Memory B cell (primary cell): ENCODE data around the gene RXYLT1.
"Not testable (repeated sequence)": the region's sequence is repeated elsewhere in the genome, so short reads cannot be mapped to it uniquely, and the experiment has no call there.

Source experiments
- ATAC-seq: fragments of 150-1000 bp; cut with Tn5 transposase; 2 replicates; pipeline ENCODE4 v1.10.0; 2021; ENCODE audit warnings: low read depth, mild to moderate bottlenecking, moderate library complexity
- DNase-seq, 2 donors: peaks; one replicate each; pipeline ENCODE4 v3.0.0; 2022; ENCODE audit warnings: low spot score in 2 of 2
- H3K27ac Mint-ChIP-seq: one replicate; pipeline ENCODE4 v1.8.0; 2022; ENCODE audit warnings: mild to moderate bottlenecking, moderate library complexity, mixed read lengths
- H3K27me3 Mint-ChIP-seq: one replicate; pipeline ENCODE4 v1.8.0; 2022; ENCODE audit warnings: mixed read lengths
- H3K36me3 Mint-ChIP-seq: one replicate; pipeline ENCODE4 v1.8.0; 2022; ENCODE audit warnings: mild to moderate bottlenecking, mixed read lengths
- H3K4me1 Mint-ChIP-seq: one replicate; pipeline ENCODE4 v1.8.0; 2022; ENCODE audit warnings: mixed read lengths
- H3K4me3 Mint-ChIP-seq: one replicate; pipeline ENCODE4 v1.8.0; 2022; ENCODE audit warnings: mild to moderate bottlenecking, moderate library complexity, mixed read lengths
- H3K9me3 Mint-ChIP-seq: one replicate; pipeline ENCODE4 v1.8.0; 2022; ENCODE audit warnings: mixed read lengths

RXYLT1 gene

DNA sequence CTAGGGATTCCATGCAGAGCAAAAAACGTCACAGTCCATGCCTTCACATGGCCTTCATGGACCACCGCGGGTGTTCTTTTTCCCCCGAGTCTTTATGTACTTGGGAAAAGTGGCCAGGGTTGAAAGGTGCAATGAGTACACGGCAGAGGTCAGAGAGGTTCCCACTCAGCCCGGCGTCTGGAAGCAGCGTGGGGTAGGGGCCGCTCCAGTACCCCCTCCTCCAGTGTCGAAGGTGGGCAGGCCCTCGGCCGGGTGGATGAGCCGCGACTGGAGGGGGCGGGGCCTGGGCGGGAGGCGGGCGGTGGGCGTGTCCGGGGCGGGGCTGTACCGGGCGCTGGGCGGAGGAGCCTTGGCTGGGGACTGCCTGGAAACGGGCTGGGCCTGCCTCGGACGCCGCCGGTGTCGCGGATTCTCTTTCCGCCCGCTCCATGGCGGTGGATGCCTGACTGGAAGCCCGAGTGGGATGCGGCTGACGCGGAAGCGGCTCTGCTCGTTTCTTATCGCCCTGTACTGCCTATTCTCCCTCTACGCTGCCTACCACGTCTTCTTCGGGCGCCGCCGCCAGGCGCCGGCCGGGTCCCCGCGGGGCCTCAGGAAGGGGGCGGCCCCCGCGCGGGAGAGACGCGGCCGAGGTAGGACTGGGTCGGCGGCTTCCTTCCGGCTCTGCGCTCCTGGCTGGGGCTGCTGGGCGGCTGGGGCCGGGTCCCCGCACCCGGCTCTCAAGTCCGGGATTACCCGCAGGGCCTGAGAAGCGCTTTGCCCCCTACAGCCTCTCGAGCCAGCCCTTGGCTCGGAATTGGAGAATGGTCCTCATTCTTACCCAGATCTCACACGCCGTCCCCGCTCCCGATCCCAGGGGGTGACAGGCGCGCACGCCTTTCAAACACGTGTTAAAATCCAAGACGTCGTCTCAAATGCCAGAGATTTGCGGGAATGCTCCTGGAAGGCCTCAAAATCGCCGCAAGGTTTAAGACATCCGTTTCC, at the start of gene RXYLT1:
TSS of gene RXYLT1 (plus strand) at position 412 of the 984 bp plus-strand sequence. CDS start at position 464, 52 bp downstream.
- no peaks in the 10 kb centered on the region for H3K27me3 Mint-ChIP-seq
- H3K9me3 Mint-ChIP-seq, result no peaks in the 10 kb centered on the region
- peak; percentile 90 for ATAC-seq
- H3K36me3 Mint-ChIP-seq, result peaks cover 14% of the 10 kb centered on the region
- DNase-seq, result peak; percentile 79 to 85
- H3K4me3 Mint-ChIP-seq, result peak within 1 kb of the TSS; percentile 98
- peaks cover 10% of the 10 kb centered on the region for H3K4me1 Mint-ChIP-seq
- H3K27ac Mint-ChIP-seq, result peak within 1 kb of the TSS; percentile 94

GRCh38 chr12:63732779-63733178, 46.9 kb upstream of the RXYLT1 start:
- not testable (repeated sequence) for H3K36me3 Mint-ChIP-seq, ATAC-seq

GRCh38 chr12:63733585-63733984, 46.1 kb upstream of the RXYLT1 start:
- H3K4me1 Mint-ChIP-seq, H3K36me3 Mint-ChIP-seq, H3K4me3 Mint-ChIP-seq, DNase-seq, H3K27me3 Mint-ChIP-seq, ATAC-seq, H3K9me3 Mint-ChIP-seq, H3K27ac Mint-ChIP-seq: not testable (repeated sequence)

More at GRCh38 chr12:63732779-63733178, 46.9 kb upstream of the RXYLT1 start:
- H3K4me3 Mint-ChIP-seq, DNase-seq, H3K27ac Mint-ChIP-seq, H3K27me3 Mint-ChIP-seq, H3K4me1 Mint-ChIP-seq, H3K9me3 Mint-ChIP-seq: not testable (repeated sequence)

- not testable (repeated sequence) for H3K9me3 Mint-ChIP-seq, H3K36me3 Mint-ChIP-seq, ATAC-seq, H3K4me1 Mint-ChIP-seq, H3K27ac Mint-ChIP-seq, DNase-seq, H3K4me3 Mint-ChIP-seq, H3K27me3 Mint-ChIP-seq
These were observed 39.2 kb upstream of the RXYLT1 start for GRCh38 chr12:63740551-63740950.

DNA sequence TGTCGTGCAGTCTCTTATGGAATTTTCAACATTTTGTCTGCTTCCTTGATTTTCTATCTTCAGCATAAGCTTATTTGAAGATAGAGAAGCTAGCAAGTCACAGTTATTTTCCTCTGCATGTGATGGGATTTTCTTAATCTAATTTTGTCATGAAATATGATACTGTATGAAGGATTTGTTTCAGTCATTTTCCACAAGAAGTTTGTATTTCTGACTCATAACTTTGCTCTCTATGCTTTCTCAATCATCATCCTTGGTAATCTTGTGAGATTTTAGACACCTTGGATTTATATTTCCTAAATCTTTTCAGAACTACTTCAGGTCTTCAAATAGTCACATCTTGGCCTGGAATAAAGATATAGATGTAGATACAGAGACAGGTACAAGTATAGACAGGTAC, 38.3 kb upstream of the RXYLT1 start:
- H3K4me1 Mint-ChIP-seq, H3K27ac Mint-ChIP-seq, H3K4me3 Mint-ChIP-seq, H3K9me3 Mint-ChIP-seq, ATAC-seq, H3K36me3 Mint-ChIP-seq, DNase-seq, H3K27me3 Mint-ChIP-seq: not testable (repeated sequence)

DNA sequence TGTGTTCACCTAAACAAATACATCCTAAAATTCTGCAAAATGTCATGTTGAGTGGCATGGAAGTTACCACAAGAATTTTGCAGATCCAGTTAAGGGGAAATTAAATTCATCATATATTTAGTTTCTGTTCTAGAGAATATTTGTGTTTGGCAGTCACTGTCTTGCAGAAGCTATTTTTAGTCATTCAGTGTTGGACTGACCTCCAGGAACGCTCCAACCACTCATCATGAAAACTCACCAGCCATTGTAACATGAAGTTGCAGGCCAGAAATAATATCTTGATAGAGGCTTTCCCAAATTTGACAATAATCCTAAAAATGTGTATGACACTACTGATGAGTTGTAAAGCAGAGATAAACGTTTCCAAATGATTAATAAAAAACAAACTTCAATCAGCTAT, 35.6 kb upstream of the RXYLT1 start:
- not testable (repeated sequence) for H3K4me3 Mint-ChIP-seq, H3K27me3 Mint-ChIP-seq, H3K36me3 Mint-ChIP-seq, H3K4me1 Mint-ChIP-seq, H3K9me3 Mint-ChIP-seq, ATAC-seq, H3K27ac Mint-ChIP-seq, DNase-seq

GRCh38 chr12:63746470-63746869, 33.2 kb upstream of the RXYLT1 start:
- not testable (repeated sequence) for H3K4me1 Mint-ChIP-seq, H3K27ac Mint-ChIP-seq, H3K27me3 Mint-ChIP-seq, H3K9me3 Mint-ChIP-seq, ATAC-seq, H3K36me3 Mint-ChIP-seq, H3K4me3 Mint-ChIP-seq, DNase-seq

DNA sequence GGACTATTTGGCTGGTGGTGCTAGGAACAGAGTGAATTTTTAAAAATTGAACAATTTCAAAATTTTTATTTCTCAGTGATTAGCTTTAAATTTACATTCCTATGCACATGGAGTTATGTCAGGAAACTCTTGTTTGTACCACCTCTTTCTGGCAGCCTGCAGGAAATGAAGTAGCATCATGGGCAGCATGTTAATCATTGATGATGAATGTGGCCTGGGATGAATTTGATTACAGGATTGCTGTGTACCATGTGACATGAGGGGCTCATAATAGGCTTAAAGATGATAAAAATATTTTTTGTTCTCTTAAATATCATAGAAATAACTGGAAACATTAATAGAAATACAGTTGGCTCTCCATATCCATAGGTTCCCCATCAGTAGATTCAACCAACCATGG, 32.6 kb upstream of the RXYLT1 start:
- DNase-seq, H3K36me3 Mint-ChIP-seq, ATAC-seq, H3K4me1 Mint-ChIP-seq, H3K27ac Mint-ChIP-seq, H3K9me3 Mint-ChIP-seq, H3K4me3 Mint-ChIP-seq, H3K27me3 Mint-ChIP-seq: not testable (repeated sequence)

- Mint-ChIP-seq H3K27me3 (no peaks in the 10 kb centered on the region), H3K9me3 (no peaks in the 10 kb centered on the region), H3K36me3 (no peaks in the 10 kb centered on the region), H3K4me1 (no peaks in the 10 kb centered on the region), H3K4me3 (no peak overlapping the region), H3K27ac (no peak overlapping the region)
- ATAC-seq, result no peak
- no peak for DNase-seq
These were observed 32.2 kb upstream of the RXYLT1 start for GRCh38 chr12:63747553-63747952.

- Mint-ChIP-seq H3K36me3 (no peaks in the 10 kb centered on the region), H3K9me3 (no peaks in the 10 kb centered on the region), H3K4me1 (no peaks in the 10 kb centered on the region), H3K27me3 (peaks cover 9% of the 10 kb centered on the region), H3K27ac (no peak overlapping the region), H3K4me3 (no peak overlapping the region)
- ATAC-seq (no peak), DNase-seq (no peak)
These were observed 27.4 kb upstream of the RXYLT1 start for GRCh38 chr12:63752283-63752682.

DNA sequence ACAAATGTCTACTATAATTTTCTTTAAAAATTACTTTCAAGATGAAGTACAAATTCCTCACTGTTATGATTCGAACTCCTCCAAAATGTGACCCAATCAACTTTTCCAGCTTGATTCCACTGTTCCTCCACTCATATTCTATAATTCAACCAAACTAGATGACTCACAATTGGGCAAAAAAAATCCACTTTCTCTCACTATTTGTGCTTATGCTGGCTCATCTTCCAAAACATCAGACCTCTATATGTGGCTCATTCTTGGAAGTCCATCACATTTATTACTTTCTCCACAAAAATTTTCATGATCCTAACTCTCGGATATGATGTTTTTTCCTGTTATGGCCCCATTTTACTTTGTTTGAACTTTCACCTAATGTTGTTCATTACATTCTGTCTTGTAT, 26.9 kb upstream of the RXYLT1 start:
- Mint-ChIP-seq H3K36me3 (no peaks in the 10 kb centered on the region), H3K4me1 (no peaks in the 10 kb centered on the region), H3K4me3 (no peak overlapping the region), H3K27me3 (peaks cover 10% of the 10 kb centered on the region), H3K27ac (no peak overlapping the region), H3K9me3 (no peaks in the 10 kb centered on the region)
- DNase-seq (no peak), ATAC-seq (no peak)

GRCh38 chr12:63753743-63754142, 26.0 kb upstream of the RXYLT1 start:
- H3K4me3 Mint-ChIP-seq, result no peak overlapping the region
- H3K36me3 Mint-ChIP-seq, result no peaks in the 10 kb centered on the region
- H3K4me1 Mint-ChIP-seq, result no peaks in the 10 kb centered on the region
- DNase-seq, result no peak
- ATAC-seq, result no peak
- no peak overlapping the region for H3K27ac Mint-ChIP-seq
- H3K9me3 Mint-ChIP-seq, result no peaks in the 10 kb centered on the region
- H3K27me3 Mint-ChIP-seq, result peaks cover 15% of the 10 kb centered on the region

DNA sequence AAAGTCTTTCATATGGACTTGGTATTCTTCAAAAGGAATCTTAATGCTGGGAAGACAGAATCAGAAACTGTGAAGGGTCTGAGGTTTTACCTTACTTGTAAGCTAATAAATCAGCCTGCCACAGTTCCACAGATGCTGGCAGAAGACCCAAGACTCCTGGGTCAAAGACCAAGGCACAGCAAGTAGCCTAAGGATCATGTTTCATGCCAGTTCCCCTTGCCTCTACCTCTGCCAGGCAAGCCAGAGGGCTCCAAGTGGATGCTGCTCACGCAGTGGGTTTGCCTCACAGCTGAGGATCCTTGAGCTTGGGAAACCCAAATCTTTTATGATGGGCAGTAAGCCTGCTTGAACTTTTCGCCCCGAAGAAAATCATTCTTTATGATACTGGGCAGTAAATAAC, 15.2 kb upstream of the RXYLT1 start:
- no peak for ATAC-seq
- Mint-ChIP-seq H3K27me3 (peaks cover 5% of the 10 kb centered on the region), H3K4me3 (no peak overlapping the region), H3K36me3 (peaks cover 2% of the 10 kb centered on the region), H3K9me3 (peaks cover 5% of the 10 kb centered on the region), H3K4me1 (no peaks in the 10 kb centered on the region), H3K27ac (no peak overlapping the region)
- DNase-seq, result no peak

DNA sequence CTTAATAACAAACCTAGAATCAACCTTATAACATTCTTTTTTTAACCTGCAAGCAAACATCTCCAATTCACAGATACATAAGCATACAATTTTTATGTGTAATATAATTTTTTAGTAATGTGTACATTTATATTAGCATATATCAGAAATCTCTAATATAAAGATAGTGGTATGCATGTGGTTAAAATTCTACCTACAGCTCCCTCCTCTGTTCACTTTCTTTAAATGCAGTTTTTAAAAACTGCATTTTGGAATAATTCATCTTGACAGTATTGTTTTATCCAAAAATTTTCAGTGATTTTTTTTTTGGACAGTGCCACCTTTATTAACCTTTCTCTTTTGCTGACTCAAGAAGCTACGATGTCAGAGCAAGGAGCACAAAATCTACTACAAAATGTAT, 13.2 kb upstream of the RXYLT1 start:
- Mint-ChIP-seq H3K36me3 (peaks cover 3% of the 10 kb centered on the region), H3K9me3 (peaks cover 7% of the 10 kb centered on the region), H3K27ac (no peak overlapping the region), H3K4me3 (no peak overlapping the region), H3K27me3 (peaks cover 5% of the 10 kb centered on the region), H3K4me1 (peaks cover 4% of the 10 kb centered on the region)
- ATAC-seq (no peak), DNase-seq (no peak)

- no peak for DNase-seq
- Mint-ChIP-seq H3K36me3 (peaks cover 3% of the 10 kb centered on the region), H3K9me3 (peaks cover 7% of the 10 kb centered on the region), H3K4me1 (peaks cover 4% of the 10 kb centered on the region), H3K4me3 (no peak overlapping the region), H3K27me3 (peaks cover 6% of the 10 kb centered on the region), H3K27ac (no peak overlapping the region)
- ATAC-seq, result no peak
These were observed 9.3 kb upstream of the RXYLT1 start for GRCh38 chr12:63770375-63770774.
